HG03196 (cell line): ENCODE measurements around the gene ZSWIM1.
"Not testable (repeated sequence)": the region's sequence is repeated elsewhere in the genome, so short reads cannot be mapped to it uniquely, and the experiment has no call there.

Experiments
- ATAC-seq: cut with Tn5 transposase; IDR thresholded peaks from one replicate; pipeline ENCODE4 v1.9.1; 2021; ENCODE audit not compliant: unreplicated experiment

The ZSWIM1 gene

DNA sequence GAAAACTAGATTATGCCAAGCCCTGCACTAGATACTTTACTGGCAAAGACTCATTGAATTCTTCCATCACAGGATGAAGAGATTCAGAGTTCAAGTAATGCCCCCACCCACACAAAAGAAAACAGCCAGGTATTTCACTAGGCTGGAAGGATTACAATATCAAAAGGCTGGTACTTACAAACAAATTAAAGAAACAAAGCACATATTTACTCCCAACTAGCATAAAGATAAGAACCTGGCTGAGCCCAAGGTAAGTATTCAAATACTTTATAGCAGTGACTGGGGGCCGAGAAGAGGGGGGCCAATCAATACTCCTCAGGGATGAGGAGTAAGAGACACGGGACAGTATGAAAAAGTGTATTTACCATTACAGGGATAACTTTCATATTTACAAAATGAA lies 27.5 kb upstream of the ZSWIM1 start:
- ATAC-seq: no peak

DNA sequence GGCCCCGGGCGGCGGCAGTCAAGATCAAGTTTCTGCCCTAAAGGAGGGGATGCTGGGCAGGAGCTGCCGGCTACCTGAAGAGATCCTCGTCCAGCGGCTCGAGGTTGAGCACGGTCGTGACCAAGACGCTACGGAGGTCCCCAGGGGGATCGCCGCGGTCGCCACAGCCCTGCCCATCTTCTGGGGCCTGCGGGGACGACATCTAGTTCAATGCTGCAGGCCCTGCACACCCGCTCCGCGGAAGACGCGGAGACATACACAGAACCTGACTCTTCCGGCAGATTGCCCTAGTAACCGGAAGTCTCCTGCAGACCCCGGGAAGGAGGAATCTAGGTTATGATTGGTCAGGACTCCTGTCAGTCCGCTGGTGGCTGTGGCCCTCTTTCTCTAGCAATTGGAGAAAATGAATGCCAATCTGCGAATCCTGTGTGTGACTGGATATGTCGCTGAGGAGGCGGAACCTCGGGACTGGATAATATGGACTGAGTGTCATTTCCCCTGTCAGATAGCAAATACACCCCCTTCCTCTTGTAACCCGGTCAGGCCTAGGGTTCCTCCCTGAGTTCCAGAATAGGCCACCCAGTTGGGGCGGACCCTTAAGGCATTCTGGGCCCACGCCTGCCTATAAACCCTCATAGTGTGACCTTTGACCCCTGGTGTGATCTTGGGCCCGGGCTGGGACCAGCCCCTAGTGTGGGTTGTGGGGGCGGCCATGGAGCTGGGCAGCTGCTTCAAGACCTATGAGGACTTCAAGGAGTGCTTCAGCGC lies 23.7 kb upstream of the ZSWIM1 start, which contains the start of the genes ACOT8 and ZSWIM3:
Gene ACOT8, minus strand, starts transcription at position 279 of the 768 bp plus-strand sequence. Its CDS starts 77 bp downstream, at position 202.
Gene ZSWIM3, plus strand, starts transcription at position 501 of the 768 bp plus-strand sequence. Its CDS starts 212 bp downstream, at position 713.
- peak; percentile 91 for ATAC-seq

DNA sequence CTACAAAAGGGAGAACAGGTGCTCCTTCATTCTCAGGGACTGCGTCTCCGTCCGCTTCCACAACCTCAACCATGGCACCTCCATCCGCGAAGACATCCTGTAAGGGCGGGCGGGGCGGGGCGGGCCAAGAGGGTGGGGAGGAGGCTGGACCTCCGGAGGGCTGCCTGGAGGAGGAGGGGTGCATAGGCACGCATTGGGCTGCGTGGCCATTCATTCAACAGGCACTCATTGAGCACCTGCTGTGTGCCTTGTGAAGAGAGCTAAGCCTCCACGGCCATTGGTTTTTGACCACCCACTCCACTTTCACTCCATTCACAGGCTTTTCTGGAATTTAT lies 23.2 kb upstream of the ZSWIM1 start:
- ATAC-seq: peak; percentile 8

- no peak for ATAC-seq
Observed at GRCh38 chr20:45859916-45860315, 21.1 kb upstream of the ZSWIM1 start.

DNA sequence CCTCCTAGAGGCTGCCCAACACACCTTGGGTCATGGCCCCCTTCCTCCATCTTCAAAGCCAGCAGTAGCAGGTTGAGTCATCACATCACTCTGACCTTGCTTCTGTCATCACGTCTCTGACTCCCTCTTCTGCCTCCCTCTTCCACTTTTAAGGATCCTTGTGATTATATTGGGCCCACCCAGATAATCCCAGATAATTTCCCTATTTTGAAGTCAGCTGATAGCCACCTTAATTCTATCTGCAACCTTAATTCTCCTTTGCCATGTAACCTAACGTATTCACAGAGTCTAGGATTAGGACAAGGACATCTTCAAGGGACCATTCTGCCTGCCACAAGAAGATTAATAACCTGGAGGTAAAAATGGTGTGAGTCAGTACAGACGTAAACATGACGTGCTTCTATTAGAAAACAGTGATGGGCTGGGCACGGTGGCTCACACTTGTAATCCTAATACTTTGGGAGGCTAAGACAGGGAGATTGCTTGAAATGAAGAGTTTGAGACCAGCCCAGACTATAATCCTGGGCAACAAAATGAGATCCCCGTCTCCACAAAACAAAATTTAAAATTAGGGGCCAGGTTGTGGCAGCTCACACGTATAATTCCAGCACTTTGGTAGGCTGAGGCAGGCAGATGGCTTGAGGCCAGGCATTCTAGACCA lies 20.3 kb upstream of the ZSWIM1 start:
- ATAC-seq: no peak

DNA sequence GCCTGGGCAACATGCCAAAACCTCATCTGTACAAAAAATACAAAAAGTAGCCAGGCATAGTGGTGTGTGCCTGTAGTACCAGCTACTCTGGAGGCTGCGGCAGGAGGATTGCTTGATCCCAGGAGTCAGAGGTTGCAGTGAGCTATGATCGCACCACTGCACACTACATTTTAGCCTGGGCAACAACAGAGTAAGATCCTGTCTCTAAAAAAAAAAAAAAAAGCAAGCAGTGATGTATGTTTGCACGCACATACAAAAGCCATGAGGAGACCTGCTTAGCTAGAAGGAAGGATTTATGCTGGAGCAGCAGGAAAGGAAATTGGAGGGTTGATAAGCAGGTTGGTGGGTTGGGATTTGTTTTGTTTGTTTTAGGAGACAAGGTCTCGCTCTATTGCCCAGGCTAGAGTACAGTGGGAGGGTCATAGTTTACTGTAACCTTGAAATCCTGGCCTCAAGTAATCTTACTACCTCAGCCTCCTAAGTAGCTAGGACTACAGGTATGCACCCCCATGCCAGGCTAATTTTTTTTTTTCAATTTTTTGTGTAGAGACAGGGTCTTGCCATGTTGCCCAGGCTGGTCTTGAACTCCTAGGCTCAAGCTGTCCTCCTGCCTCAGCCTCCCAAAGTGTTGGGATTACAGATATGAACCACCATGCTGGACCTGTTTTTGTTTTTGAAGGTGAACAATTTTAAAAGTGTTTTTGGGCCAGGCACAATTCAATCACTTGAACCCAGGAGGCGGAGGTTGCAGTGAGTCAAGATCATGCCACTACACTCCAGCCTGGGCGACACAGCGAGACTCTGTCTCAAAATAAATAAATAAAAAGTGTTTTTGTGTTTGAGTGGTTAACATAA lies 19.6 kb upstream of the ZSWIM1 start:
- ATAC-seq: no peak

DNA sequence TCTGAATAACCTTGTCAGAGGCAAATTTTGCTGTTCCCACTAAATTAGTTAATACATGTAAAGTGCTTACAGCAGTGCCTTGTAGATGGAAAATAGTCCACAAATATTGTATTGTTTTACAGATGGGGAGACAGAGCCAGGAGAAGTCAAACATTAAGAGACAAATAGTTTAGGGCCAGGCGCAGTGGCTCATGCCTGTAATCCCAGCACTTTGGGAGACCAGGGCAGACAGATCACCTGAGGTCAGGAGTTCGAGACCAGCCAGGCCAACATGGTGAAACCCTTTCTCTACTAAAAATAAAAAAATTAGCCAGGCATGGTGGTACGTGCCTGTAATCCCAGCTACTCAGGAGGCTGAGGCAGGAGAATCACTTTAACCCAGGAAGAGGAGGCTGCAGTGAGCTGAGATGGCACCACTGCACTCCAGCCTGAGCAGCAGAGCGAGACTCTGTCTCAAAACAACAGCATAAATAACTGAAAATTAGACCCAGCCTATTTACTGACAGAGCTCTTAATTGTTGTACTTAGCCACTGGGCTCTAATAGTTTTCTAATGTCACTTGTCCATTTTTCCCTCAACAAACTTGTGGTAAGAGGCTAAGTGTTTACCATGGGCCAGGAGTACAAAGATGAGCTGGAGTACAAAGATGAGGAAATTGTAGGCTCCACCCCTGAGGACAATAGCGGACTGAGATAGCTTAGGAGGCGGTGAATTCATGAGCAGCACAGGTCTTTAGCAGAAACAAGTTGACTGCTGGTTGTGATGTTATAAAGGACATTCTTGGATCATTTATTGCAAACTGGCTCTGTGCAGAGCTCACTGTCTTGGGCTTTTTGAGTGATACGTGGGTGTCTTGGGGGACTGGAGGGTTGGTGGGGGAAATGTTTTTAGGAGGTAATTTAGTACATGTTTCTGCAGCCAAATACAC lies 17.2 kb upstream of the ZSWIM1 start:
- ATAC-seq: no peak

- no peak for ATAC-seq
Observed at GRCh38 chr20:45866454-45866853, 14.6 kb upstream of the ZSWIM1 start.

DNA sequence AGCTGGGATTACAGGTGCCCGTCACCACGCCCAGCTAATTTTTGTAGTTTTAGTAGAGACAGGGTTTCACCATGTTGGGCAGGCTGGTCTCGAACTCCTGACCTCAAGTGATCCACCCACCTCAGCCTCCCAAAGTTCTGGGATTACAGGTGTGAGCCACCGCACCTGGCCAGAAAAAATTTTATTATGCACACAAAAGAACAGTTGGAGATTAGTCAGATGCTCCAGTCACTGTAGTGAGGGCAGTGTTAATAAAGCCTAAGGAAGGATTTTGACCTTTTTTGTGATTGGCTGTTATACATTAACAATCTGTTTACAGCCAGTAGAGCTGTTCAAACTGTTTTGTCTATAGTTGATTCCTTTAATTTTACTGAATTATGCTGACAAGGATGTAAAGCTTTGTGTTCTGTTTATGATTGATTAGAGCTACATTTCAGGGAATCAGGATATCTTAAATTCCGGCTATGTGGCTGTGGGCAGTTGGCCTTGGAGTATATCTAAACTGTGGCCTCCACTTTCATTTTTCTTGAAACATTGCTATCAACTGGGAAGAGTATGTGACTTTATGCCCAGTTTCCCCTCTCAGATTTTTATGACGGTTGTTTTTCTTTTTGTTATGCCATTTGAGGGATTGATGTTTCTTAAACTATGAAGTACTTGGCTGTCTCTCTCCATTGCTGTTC lies 13.8 kb upstream of the ZSWIM1 start:
- ATAC-seq: no peak

DNA sequence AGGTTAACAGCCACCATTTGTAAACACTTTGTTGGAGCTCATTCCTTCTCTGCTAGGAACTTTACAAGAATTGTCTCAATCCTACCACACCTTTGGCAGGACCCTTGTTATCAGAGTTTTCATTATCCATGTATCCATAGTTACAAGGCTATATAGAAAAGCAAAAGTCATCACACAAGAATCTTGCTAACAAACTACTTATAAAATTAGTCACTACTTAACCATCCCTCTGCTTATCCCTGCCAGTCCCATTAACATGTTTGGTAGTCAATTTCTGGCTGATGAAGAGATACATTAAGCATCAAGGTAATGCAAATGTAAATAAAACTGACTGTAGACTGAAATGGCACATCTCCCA lies 13.2 kb upstream of the ZSWIM1 start:
- ATAC-seq: no peak

- ATAC-seq: no peak
Observed at GRCh38 chr20:45872626-45873025, 8.4 kb upstream of the ZSWIM1 start.

GRCh38 chr20:45873409-45874103 lies 7.5 kb upstream of the ZSWIM1 start:
- ATAC-seq: no peak

DNA sequence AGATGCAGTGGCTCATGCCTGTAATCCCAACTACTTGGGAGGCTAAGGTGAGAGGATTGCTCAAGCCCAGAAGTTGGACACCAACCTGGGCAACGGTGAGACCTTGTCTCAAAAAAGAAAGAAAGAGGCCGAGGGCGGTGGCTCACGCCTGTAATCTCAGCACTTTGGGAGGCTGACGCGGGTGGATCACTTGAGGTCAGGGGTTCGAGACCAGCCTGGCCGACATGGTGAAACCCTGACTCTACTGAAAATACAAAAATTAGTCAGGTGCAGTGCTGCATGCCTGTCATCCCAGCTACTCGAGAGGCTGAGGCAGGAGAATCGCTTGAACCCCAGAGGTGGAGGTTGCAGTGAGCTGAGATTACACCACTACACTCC lies 6.9 kb upstream of the ZSWIM1 start:
- not testable (repeated sequence) for ATAC-seq

DNA sequence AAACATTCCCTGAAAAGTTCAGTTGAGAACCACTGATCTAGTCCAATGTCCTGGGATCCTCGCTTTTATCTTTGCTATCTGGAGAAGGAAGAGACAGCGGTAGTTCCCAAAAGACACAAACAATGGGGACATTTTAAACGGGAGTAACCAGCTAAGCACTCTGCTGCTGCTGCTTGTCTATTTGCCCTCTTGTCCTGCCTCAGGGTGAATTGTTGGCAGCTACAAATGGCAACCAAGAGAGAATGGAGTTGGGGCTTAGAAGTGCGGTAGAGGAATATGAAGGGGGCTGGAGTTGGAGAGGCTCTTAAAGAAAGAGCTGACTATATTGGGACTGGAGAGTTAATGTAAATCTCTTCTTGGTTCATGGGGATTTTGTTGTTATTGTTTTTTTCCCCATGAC lies 6.5 kb upstream of the ZSWIM1 start:
- ATAC-seq: no peak

DNA sequence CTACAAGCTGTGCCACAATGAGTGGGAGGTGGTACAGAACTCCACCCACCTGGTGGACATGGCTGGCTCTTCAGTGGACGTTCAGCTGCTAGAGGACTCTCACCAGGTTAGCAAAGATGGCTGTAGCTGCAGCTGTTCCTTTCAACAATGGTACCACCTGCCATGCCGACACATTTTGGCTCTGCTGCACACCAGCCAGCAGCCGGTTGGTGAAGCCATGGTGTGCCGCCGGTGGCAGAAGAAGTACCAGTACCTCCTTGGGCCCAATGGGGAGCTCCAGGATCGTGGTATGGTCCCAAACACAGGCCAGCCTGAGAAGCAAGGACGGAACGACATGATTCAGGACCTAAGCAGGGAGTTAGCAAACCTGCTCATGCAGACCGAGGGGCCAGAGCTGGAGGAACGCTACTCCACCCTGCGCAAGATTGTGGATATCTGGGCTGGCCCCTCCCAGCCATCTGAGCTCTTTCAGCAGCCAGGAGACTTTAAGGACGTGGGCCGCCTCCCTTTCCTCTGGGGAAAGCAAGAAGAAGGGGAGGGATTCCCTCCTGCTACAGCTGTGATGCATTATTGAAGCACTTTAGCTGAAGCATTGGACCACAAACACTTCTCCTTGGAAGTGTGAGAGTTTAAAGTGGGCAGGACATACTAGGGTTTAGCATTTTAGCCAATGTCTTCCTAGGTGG lies 2.8 kb upstream of the ZSWIM1 start:
- no peak for ATAC-seq

DNA sequence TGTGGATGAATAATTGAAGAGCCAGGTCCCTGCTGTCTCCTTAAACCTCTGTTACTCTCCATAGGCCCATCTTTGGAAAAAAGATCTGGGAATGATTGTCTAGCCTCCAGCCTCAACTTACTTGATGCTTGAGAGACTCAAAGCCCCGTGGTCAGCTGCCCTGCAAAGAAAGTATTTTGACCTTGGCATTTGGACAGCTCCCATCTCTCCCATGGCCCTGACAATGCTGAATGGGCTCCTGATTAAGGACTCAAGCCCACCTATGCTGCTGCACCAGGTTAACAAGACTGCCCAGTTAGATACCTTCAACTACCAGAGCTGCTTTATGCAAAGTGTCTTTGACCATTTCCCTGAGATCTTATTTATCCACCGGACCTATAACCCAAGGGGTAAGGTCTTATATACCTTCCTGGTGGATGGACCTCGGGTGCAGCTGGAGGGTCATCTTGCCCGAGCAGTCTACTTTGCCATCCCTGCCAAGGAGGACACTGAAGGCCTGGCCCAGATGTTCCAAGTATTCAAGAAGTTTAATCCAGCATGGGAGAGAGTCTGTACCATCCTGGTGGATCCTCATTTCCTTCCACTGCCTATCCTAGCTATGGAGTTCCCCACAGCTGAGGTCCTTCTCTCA lies 1.6 kb downstream of the ZSWIM1 start:
- no peak for ATAC-seq

- ATAC-seq: no peak
Observed at GRCh38 chr20:45883100-45883469, 2.1 kb downstream of the ZSWIM1 start.

DNA sequence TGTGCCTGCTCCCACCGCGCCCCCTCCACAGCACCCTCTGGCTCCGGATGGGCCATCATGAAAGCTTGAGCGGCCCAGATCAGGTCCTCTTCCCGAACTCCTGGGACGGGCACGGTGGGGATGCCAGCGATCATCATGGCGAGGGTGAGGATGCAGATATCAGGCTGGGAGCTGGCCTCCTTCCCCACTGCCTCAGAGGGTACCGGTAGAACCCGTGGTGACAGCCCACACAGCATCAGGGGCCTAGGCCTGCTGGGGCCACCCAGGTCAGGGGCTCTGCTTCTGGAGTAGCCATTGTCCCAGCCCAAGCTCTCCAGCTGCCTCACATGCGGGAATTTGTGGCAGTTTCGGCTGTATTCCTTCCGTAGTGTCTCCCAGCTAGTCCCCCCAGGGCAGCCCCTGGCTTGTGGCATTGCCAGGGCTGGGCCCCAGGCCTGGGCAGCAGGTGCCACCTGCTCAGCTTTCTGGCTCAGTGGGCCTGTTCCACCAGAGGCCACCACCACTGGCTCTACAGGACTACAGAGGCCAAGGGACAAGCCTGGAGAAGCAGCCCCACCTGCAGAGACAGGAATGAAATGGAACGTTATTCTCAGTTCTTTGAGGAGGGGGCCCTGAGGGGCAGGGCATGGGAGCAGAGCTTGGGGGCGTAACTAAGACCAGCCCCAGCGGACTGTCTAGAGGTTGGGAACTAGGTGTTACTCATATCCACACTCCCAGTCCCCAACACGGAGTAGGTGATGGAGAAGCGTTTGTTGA lies 5.7 kb downstream of the ZSWIM1 start:
- ATAC-seq: no peak
